NOMO-1 treated with DMSO at 0.1 percent for 48 hours (cell line): ENCODE data around the gene BBC3.
"Not testable (repeated sequence)": the region's sequence is repeated elsewhere in the genome, so short reads cannot be mapped to it uniquely, and the experiment has no call there.

Source experiments
- DNase-seq: peaks from one replicate; lab custom pipeline; 2025; ENCODE audit not compliant: unreplicated experiment; lab: John Stamatoyannopoulos, UW

BBC3 gene

GRCh38 chr19:47230921-47231214 lies at the start of gene BBC3:
TSS of gene BBC3 (minus strand) at chr19:47231199. CDS start at chr19:47228431, 2,768 bp downstream.
- DNase-seq = no peak

- peak; percentile 31 for DNase-seq
Observed at GRCh38 chr19:47280183-47280797, 49.3 kb upstream of the BBC3 start.

GRCh38 chr19:47276513-47276912 lies 45.5 kb upstream of the BBC3 start:
- DNase-seq = not testable (repeated sequence)

- DNase-seq = no peak
Observed at GRCh38 chr19:47275791-47276461, 44.9 kb upstream of the BBC3 start.

- DNase-seq = no peak
Observed at GRCh38 chr19:47274891-47275761, 44.1 kb upstream of the BBC3 start.

GRCh38 chr19:47274071-47274890 lies 43.3 kb upstream of the BBC3 start, which contains the start of gene INAFM1:
TSS of gene INAFM1 (plus strand) at chr19:47274885. CDS start at chr19:47274920, 35 bp downstream.
- DNase-seq = peak; percentile 93

GRCh38 chr19:47273313-47274070 lies 42.5 kb upstream of the BBC3 start:
- DNase-seq = peak; percentile 93

GRCh38 chr19:47272448-47273312 lies 41.7 kb upstream of the BBC3 start:
- no peak for DNase-seq

GRCh38 chr19:47271949-47272348 lies 41.0 kb upstream of the BBC3 start:
- DNase-seq = no peak

GRCh38 chr19:47270408-47270807 lies 39.4 kb upstream of the BBC3 start:
- no peak for DNase-seq

- no peak for DNase-seq
Observed at GRCh38 chr19:47269596-47269995, 38.6 kb upstream of the BBC3 start.

- DNase-seq = no peak
Observed at GRCh38 chr19:47268028-47268427, 37.0 kb upstream of the BBC3 start.

GRCh38 chr19:47267350-47267759 lies 36.4 kb upstream of the BBC3 start:
- no peak for DNase-seq

- no peak for DNase-seq
Observed at GRCh38 chr19:47266401-47266941, 35.5 kb upstream of the BBC3 start.

- DNase-seq = no peak
Observed at GRCh38 chr19:47264629-47265028, 33.6 kb upstream of the BBC3 start.

- peak; percentile 68 for DNase-seq
Observed at GRCh38 chr19:47261946-47262793, 31.2 kb upstream of the BBC3 start.

GRCh38 chr19:47260476-47260875 lies 29.5 kb upstream of the BBC3 start:
- no peak for DNase-seq

GRCh38 chr19:47258895-47259555 lies 28.0 kb upstream of the BBC3 start:
- DNase-seq = no peak
